H1 (cell line): ENCODE data around the gene NRAS. TPM values are rescaled to one million over a fixed set of nuclear protein-coding genes. Genes with fewer than 3 reads are reported as not detected.

Source experiments
- CTCF ChIA-PET: fragments of 300-600 bp; sonication (Branson Sonifier 250); formaldehyde crosslinking; loops from one replicate; lab custom pipeline; 2021; ENCODE audit not compliant: partially characterized antibody; lab: Charles Lee
- POLR2A ChIA-PET: fragments of 300-600 bp; sonication (Branson Sonifier 250); formaldehyde crosslinking; loops from one replicate; lab custom pipeline; 2021; ENCODE audit warnings: inconsistent platforms; ENCODE audit not compliant: partially characterized antibody; lab: Charles Lee
- DNase-seq, 2 experiments: peaks; one replicate each; pipeline versions ENCODE4 v3.0.0 to v3.0.0-alpha.2; 2010 to 2022; ENCODE audit warnings: low spot score in 2 of 2, low read depth in 1 of 2, mixed read lengths in 1 of 2
- FAIRE-seq: peaks from 2 replicates; lab custom pipeline; 2011; peaks lifted over from hg19 to GRCh38; lab: Jason Lieb, UNC
- H2AFZ ChIP-seq: 2 replicates; pipeline ENCODE4 v1.8.1; 2012; ENCODE audit warnings: low read length, inconsistent platforms
- H2AK5ac ChIP-seq: 2 replicates; pipeline ENCODE4 v1.6.1; 2013; ENCODE audit warnings: low read depth, low read length
- H2BK120ac ChIP-seq: replicated peaks from 2 replicates; pipeline ENCODE3; 2013; ENCODE audit warnings: low read depth, low read length, inconsistent platforms
- H2BK12ac ChIP-seq: 2 replicates; pipeline ENCODE4 v1.6.1; 2013; ENCODE audit warnings: low read depth, low read length
- H2BK15ac ChIP-seq: 2 replicates; pipeline ENCODE4 v1.6.1; 2013; ENCODE audit warnings: low read length
- H2BK20ac ChIP-seq: 2 replicates; pipeline ENCODE4 v1.6.1; 2013; ENCODE audit warnings: low read length
- H2BK5ac ChIP-seq: 2 replicates; pipeline ENCODE4 v1.6.1; 2013; ENCODE audit warnings: low read depth, low read length
- H3K14ac ChIP-seq: 2 replicates; pipeline ENCODE4 v1.6.1; 2013; ENCODE audit warnings: inconsistent platforms; ENCODE audit not compliant: insufficient read length
- H3K18ac ChIP-seq: 2 replicates; pipeline ENCODE4 v1.6.1; 2013; ENCODE audit warnings: low read length; ENCODE audit errors: extremely low read depth
- H3K23ac ChIP-seq: 2 replicates; pipeline ENCODE4 v1.6.1; 2013; ENCODE audit warnings: inconsistent platforms; ENCODE audit not compliant: insufficient read length
- H3K23me2 ChIP-seq: 2 replicates; pipeline ENCODE4 v1.6.1; 2013; ENCODE audit warnings: low read depth, low read length
- H3K27ac ChIP-seq: 2 replicates; pipeline ENCODE4 v1.6.1; 2011; ENCODE audit warnings: low read depth, low read length, inconsistent platforms
- H3K27me3 ChIP-seq, 4 experiments: replicated peaks in 1 of 4; 1 replicate in 1 of 4; 2 replicates in 3 of 4; pipeline versions ENCODE4 v1.6.1 to v1.8.1; 2011 to 2013; ENCODE audit warnings: low read length in 3 of 4, mild to moderate bottlenecking in 3 of 4, inconsistent platforms in 2 of 4, mixed read lengths in 2 of 4, moderate library complexity in 1 of 4; ENCODE audit not compliant: control insufficient read depth in 3 of 4, insufficient read depth in 3 of 4; ENCODE audit errors: extremely low read depth in 1 of 4
- H3K36me3 ChIP-seq, 4 experiments: 2 replicates each; pipeline versions ENCODE4 v1.6.1 to v1.8.1; 2011 to 2013; ENCODE audit warnings: mild to moderate bottlenecking in 4 of 4, low read length in 3 of 4, moderate library complexity in 2 of 4, control low read depth in 1 of 4, inconsistent platforms in 1 of 4; ENCODE audit not compliant: insufficient read depth in 4 of 4, control insufficient read depth in 2 of 4
- H3K4ac ChIP-seq: replicated peaks from 2 replicates; pipeline ENCODE3; 2013; ENCODE audit warnings: low read length, low read depth, mixed read lengths, inconsistent platforms; ENCODE audit not compliant: insufficient read length
- H3K4me1 ChIP-seq, 4 experiments: replicated peaks in 1 of 4; 1 replicate in 1 of 4; 2 replicates in 3 of 4; pipeline versions ENCODE4 v1.6.1 to v1.8.1; 2011 to 2013; ENCODE audit warnings: low read length in 3 of 4, inconsistent platforms in 2 of 4, mixed read lengths in 1 of 4; ENCODE audit not compliant: insufficient read depth in 4 of 4, control insufficient read depth in 3 of 4
- H3K4me2 ChIP-seq, 2 experiments: 2 replicates each; pipeline versions ENCODE4 v1.6.1 to v1.8.1; 2011 to 2013; ENCODE audit warnings: low read depth in 2 of 2, low read length in 2 of 2, control low read depth in 1 of 2, inconsistent platforms in 1 of 2, mild to moderate bottlenecking in 1 of 2; ENCODE audit not compliant: insufficient read depth in 1 of 2
- H3K4me3 ChIP-seq, 4 experiments: fragments of 200-600, 300-600 bp in 1 of 4; sonication (generic), shearing (Covaris generic), sonication (Bioruptor Twin) in 1 of 4; 2 replicates each; pipeline versions ENCODE4 v1.5.1 to v1.8.1; 2011 to 2016; ENCODE audit warnings: low read length in 4 of 4, low read depth in 3 of 4, control low read depth in 2 of 4, inconsistent platforms in 2 of 4, mild to moderate bottlenecking in 2 of 4, mixed read lengths in 1 of 4, moderate library complexity in 1 of 4; ENCODE audit not compliant: insufficient read depth in 2 of 4; ENCODE audit errors: extremely low read depth in 1 of 4
- H3K56ac ChIP-seq: replicated peaks from 2 replicates; pipeline ENCODE3; 2013; ENCODE audit warnings: low read depth, mild to moderate bottlenecking, mixed read lengths, low read length, inconsistent platforms; ENCODE audit not compliant: insufficient read length
- H3K79me1 ChIP-seq: 2 replicates; pipeline ENCODE4 v1.6.1; 2013; ENCODE audit warnings: low read depth, low read length, control low read depth
- H3K79me2 ChIP-seq, 2 experiments: 2 replicates each; pipeline versions ENCODE4 v1.6.1 to v1.8.1; 2012 to 2013; ENCODE audit warnings: low read length in 2 of 2, mild to moderate bottlenecking in 2 of 2, inconsistent platforms in 1 of 2; ENCODE audit not compliant: insufficient read depth in 2 of 2, control insufficient read depth in 1 of 2
- H3K9ac ChIP-seq, 4 experiments: replicated peaks in 1 of 4; 1 replicate in 1 of 4; 2 replicates in 3 of 4; pipeline versions ENCODE4 v1.6.1 to v1.8.1; 2011 to 2013; ENCODE audit warnings: low read depth in 3 of 4, low read length in 3 of 4, control low read depth in 2 of 4, mild to moderate bottlenecking in 2 of 4, moderate library complexity in 2 of 4, inconsistent platforms in 1 of 4; ENCODE audit errors: extremely low read depth in 1 of 4
- H3K9me3 ChIP-seq, 2 experiments: 2 replicates each; pipeline versions ENCODE4 v1.6.1 to v1.8.1; 2012 to 2013; ENCODE audit warnings: mild to moderate bottlenecking in 2 of 2, moderate library complexity in 2 of 2, control low read depth in 1 of 2, inconsistent platforms in 1 of 2, low read depth in 1 of 2, low read length in 1 of 2, mixed read lengths in 1 of 2; ENCODE audit not compliant: insufficient read depth in 2 of 2
- H4K20me1 ChIP-seq, 2 experiments: replicated peaks in 1 of 2; 2 replicates each; pipeline versions ENCODE3 to v1.8.1; 2011 to 2013; ENCODE audit warnings: inconsistent platforms in 2 of 2, low read length in 2 of 2, mild to moderate bottlenecking in 1 of 2; ENCODE audit not compliant: insufficient read depth in 2 of 2, control insufficient read depth in 1 of 2
- H4K5ac ChIP-seq: 2 replicates; pipeline ENCODE4 v1.6.1; 2013; ENCODE audit warnings: low read length, low read depth, mixed read lengths, inconsistent platforms; ENCODE audit not compliant: insufficient read length
- H4K8ac ChIP-seq: 2 replicates; pipeline ENCODE4 v1.8.0; 2013; ENCODE audit warnings: mild to moderate bottlenecking, moderate library complexity, low read length, inconsistent platforms; ENCODE audit not compliant: insufficient read depth; ENCODE audit errors: extremely low read depth
- H4K91ac ChIP-seq: replicated peaks from 2 replicates; pipeline ENCODE3; 2013; ENCODE audit warnings: low read length, mixed read lengths, inconsistent platforms; ENCODE audit not compliant: insufficient read length
- CBX8 ChIP-seq: fragments of 300-800, 300-1000 bp; sonication (generic); IDR thresholded peaks from 2 replicates; pipeline ENCODE4 v1.7.1; 2016; ENCODE audit warnings: low read depth, low read length, borderline replicate concordance
- JUND ChIP-seq: IDR thresholded peaks from 2 replicates; pipeline ENCODE4 v1.6.1; 2011; ENCODE audit warnings: mild to moderate bottlenecking, improper control_type of control experiment, low read length
- RXRA ChIP-seq: IDR thresholded peaks from 2 replicates; pipeline ENCODE4 v1.6.1; 2011; ENCODE audit warnings: low read depth, mild to moderate bottlenecking, low read length, moderate library complexity; ENCODE audit not compliant: insufficient read depth
- WGBS, 2 experiments: shearing (Covaris generic) in 1 of 2; methylation state at CpG; one replicate each; pipeline versions ENCODE4 v1.1.6 to v1.1.7; 2013 to 2015; ENCODE audit warnings: low lambda C conversion rate in 2 of 2, mixed read lengths in 2 of 2, inconsistent platforms in 1 of 2, low coverage in 1 of 2, missing lambda C conversion rate in 1 of 2; ENCODE audit not compliant: insufficient replicate concordance in 2 of 2, insufficient coverage in 1 of 2, insufficient read length in 1 of 2; ENCODE audit errors: extremely low coverage in 1 of 2, missing lambda C conversion rate in 1 of 2; 5-methylcytosine and 5-hydroxymethylcytosine counted together
- polyA plus RNA-seq, 7 experiments: library from polyadenylated mRNA; depleted of rRNA in 3 of 7; stranded (reverse) in 5 of 7; unstranded in 2 of 7; fragments of >200 nt in 5 of 7; fragments of 200-250 nt in 2 of 7; gene quantifications; 1 replicate in 5 of 7; 2 replicates in 1 of 7; 4 replicates in 1 of 7; pipeline versions ENCODE4 v1.2.1 to v1.2.3, GENCODE V29; 2011 to 2013; ENCODE audit warnings: missing spikeins in 2 of 7, mixed read lengths in 2 of 7
- total RNA-seq: library from RNA; stranded (reverse); fragmentation: NEBNext Ultra II Directional; extraction: Animal tissue kit (Norgen Biotek cat#: 25700); gene quantifications from 2 replicates; pipeline ENCODE4 v1.2.1, GENCODE V29; 2021
- TF ChIP-seq, protein P1 (sequence below): IDR thresholded peaks from 2 replicates; pipeline ENCODE4 v1.6.1; 2011; ENCODE audit warnings: low read depth, mild to moderate bottlenecking, low read length; ENCODE audit not compliant: insufficient read depth

NRAS gene
- total and polyA plus RNA-seq, 2 of the 8 experiments (the other 6 are each of a cell fraction or from before 2014, with no cell fraction given) = 24.5 to 65.1 TPM

DNA sequence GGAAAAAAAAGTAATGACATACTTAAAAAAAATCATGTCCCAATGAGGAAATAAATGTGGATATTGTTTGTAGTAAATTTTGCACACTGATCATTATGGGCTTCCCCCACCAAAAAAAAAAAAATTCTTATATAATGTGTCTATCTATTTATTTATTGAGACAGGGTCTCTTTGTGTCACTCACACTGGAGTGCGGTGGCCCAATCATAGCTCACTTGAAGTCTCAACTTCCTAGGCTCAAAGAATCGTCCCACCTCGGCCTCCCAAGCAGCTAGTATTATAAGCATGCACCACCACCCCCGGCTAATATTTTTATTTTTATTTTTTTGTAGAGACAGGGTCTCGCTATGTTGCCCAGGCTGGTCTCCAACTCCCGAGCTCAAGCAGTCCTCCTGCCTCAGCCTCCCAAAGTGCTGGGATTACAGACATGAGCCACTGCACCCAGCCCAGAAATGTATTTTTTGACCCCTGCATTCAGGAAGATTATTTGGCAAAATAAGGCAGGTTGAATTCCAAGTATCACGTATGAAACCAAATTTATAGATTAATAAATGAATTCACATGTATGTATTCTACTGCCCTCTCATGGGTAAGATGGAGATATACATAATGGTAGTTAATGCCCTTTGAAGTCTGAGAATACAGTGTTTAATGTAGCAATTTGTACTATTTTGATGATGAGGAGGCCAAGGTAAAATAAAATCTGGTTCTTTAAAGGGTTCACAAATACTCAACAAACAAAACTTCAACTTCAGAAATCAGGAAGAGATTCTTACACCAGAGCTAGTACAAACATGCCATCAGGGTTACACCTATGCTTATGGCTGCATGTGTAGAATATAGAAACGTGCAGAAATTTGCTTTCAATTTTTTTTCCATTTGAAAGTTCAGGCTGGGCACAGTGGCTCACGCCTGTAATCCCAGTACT lies 45.3 kb downstream of the NRAS start:
- Histone ChIP-seq H3K14ac (no peak overlapping the region), H3K9me3 (no peaks in the 10 kb centered on the region), H4K5ac (no peak overlapping the region), H3K56ac (no peak overlapping the region), H2BK120ac (no peak overlapping the region), H4K20me1 (no peaks in the 10 kb centered on the region), H3K4me1 (peaks cover 0 to 4% (median 1%) of the 10 kb centered on the region in 4 experiments; a peak in 1 of 7 replicates), H3K23ac (no peak overlapping the region), H3K4me2 (peak overlapping the region; percentile 47 to 93; a peak in 3 of 4 replicates), H3K79me2 (no peaks in the 10 kb centered on the region), H3K36me3 (no peaks in the 10 kb centered on the region), H4K8ac (no peak overlapping the region), H3K23me2 (peaks cover 10% of the 10 kb centered on the region), H2AFZ (no peak overlapping the region), H2BK20ac (no peak overlapping the region), H2BK15ac (no peak overlapping the region), H3K4ac (no peak overlapping the region), H4K91ac (no peak overlapping the region), H3K9ac (no peak overlapping the region), H2AK5ac (no peak overlapping the region), H3K4me3 (peak overlapping the region in 1 of 4 experiments; percentile 41; a peak in 1 of 8 replicates), H3K18ac (no peak overlapping the region), H3K27me3 (peaks cover 0 to 4% (median 2%) of the 10 kb centered on the region in 4 experiments; a peak in 2 of 7 replicates), H3K79me1 (no peaks in the 10 kb centered on the region), H2BK12ac (no peak overlapping the region), H3K27ac (no peak overlapping the region), H2BK5ac (no peak overlapping the region)
- TF ChIP-seq JUND (no peak), CBX8 (no peak), RXRA (no peak)
- TF ChIP-seq, protein P1, sequence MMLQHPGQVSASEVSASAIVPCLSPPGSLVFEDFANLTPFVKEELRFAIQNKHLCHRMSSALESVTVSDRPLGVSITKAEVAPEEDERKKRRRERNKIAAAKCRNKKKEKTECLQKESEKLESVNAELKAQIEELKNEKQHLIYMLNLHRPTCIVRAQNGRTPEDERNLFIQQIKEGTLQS = no peak
- DNase-seq = no peak
- no peak for FAIRE-seq
- POLR2A ChIA-PET = interaction anchor here (0.6 to 1.8 kb wide), 2 partner anchors 20 to 86 kb away, joined by 4 to 5 read pairs; partner anchors contain the start of gene CSDE1
- 78% methylated on average over 9 of the region's 9 CpGs; no CpG with 5 or more reads in 1 of the 2 experiments for WGBS, 2 experiments
- CTCF ChIA-PET = interaction anchor here (1.1 to 1.2 kb wide), 3 partner anchors 9 to 163 kb away, joined by 3 to 4 read pairs (median 3); no protein-coding TSS in a partner anchor
